Endodermal cell (in vitro differentiated cells): Measurements from ENCODE around the gene AUTS2. TPM values are rescaled to one million over a fixed set of nuclear protein-coding genes. Genes with fewer than 3 reads are reported as not detected.

Experiments used
- DNase-seq: peaks from one replicate; pipeline ENCODE4 v3.0.0-alpha.2; 2017
- H3K27ac ChIP-seq: 2 replicates; pipeline ENCODE4 v1.5.1; 2013; ENCODE audit warnings: mild to moderate bottlenecking, low read depth, low read length, moderate library complexity
- H3K27me3 ChIP-seq: 2 replicates; pipeline ENCODE4 v1.6.1; 2013; ENCODE audit warnings: mild to moderate bottlenecking, low read length, moderate library complexity; ENCODE audit not compliant: insufficient read depth, control insufficient read depth, poor library complexity, severe bottlenecking
- H3K36me3 ChIP-seq: 2 replicates; pipeline ENCODE4 v1.7.0; 2013; ENCODE audit warnings: mild to moderate bottlenecking, low read length, moderate library complexity; ENCODE audit not compliant: control insufficient read depth, insufficient read depth
- H3K4me1 ChIP-seq: one replicate; pipeline ENCODE4 v1.7.0; 2013; ENCODE audit warnings: low read length; ENCODE audit not compliant: control insufficient read depth, insufficient read depth
- H3K4me3 ChIP-seq: 2 replicates; pipeline ENCODE4 v1.5.1; 2013; ENCODE audit warnings: mild to moderate bottlenecking, low read length, moderate library complexity
- H3K9ac ChIP-seq: 2 replicates; pipeline ENCODE4 v1.6.1; 2013; ENCODE audit warnings: mild to moderate bottlenecking, low read length, moderate library complexity; ENCODE audit not compliant: poor library complexity, severe bottlenecking; ENCODE audit errors: extremely low read depth
- H3K9me3 ChIP-seq: 2 replicates; pipeline ENCODE4 v1.6.1; 2013; ENCODE audit warnings: mild to moderate bottlenecking, low read length, moderate library complexity; ENCODE audit not compliant: control insufficient read depth
- H3K27ac Mint-ChIP-seq: 2 replicates; pipeline ENCODE4 v1.8.0; 2020; ENCODE audit warnings: mixed read lengths
- H3K27me3 Mint-ChIP-seq: 2 replicates; pipeline ENCODE4 v1.8.0; 2021; ENCODE audit warnings: mild to moderate bottlenecking, mixed read lengths; ENCODE audit not compliant: insufficient read depth
- H3K36me3 Mint-ChIP-seq: 2 replicates; pipeline ENCODE4 v1.8.0; 2020; ENCODE audit warnings: low read depth, mixed read lengths
- H3K4me1 Mint-ChIP-seq: 2 replicates; pipeline ENCODE4 v1.8.0; 2020; ENCODE audit warnings: mixed read lengths
- H3K4me3 Mint-ChIP-seq: 2 replicates; pipeline ENCODE4 v1.8.0; 2020; ENCODE audit warnings: mild to moderate bottlenecking, moderate library complexity, mixed read lengths
- H3K9me3 Mint-ChIP-seq: 2 replicates; pipeline ENCODE4 v1.8.0; 2020; ENCODE audit warnings: mild to moderate bottlenecking, mixed read lengths
- WGBS, 2 experiments: methylation state at CpG; one replicate each; pipeline versions ENCODE4 v1.1.5 to v1.1.7; 2013; ENCODE audit warnings: missing lambda C conversion rate in 2 of 2, mixed read lengths in 1 of 2; ENCODE audit not compliant: insufficient coverage in 1 of 2, insufficient read length in 1 of 2; 5-methylcytosine and 5-hydroxymethylcytosine counted together
- total RNA-seq, 2 donors: library from RNA; stranded (reverse); fragmentation: NEBNext Ultra II Directional in 1 of 2; extraction: Animal tissue kit (Norgen Biotek cat#: 25700) in 1 of 2; gene quantifications; 2 replicates in 1 of 2; 3 replicates in 1 of 2; pipeline ENCODE4 v1.2.1, GENCODE V29; 2021
- TF ChIP-seq, protein P1 (sequence below): fragments of 200-600 bp; sonication (generic); conservative IDR thresholded peaks from 2 replicates; pipeline ENCODE4 v1.5.0; 2021; ENCODE audit warnings: antibody characterized with exemption, mild to moderate bottlenecking

AUTS2 gene
- total RNA-seq, 2 donors from 2014 or later, result 76.8 to 106 TPM

DNA sequence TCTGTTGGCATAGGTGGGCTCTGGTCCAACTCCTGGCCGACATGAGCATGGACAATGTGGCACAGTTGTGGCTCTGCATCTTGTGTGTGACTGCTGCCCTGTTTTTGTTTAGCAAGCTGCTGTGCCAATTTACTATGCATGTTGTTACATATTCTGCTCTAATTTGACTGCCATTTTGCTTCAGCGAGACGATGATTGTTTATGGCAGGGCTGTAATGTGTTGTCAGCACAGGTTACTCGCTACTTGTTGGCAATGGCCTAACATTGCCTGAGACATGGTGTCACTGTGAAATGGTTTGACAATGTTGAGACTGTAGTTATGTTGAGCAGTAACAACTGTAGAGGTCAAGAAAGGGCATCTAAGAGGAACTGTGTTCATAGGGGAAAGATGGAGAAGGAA is 659.6 kb downstream of the AUTS2 start:
- TF ChIP-seq, protein P1, sequence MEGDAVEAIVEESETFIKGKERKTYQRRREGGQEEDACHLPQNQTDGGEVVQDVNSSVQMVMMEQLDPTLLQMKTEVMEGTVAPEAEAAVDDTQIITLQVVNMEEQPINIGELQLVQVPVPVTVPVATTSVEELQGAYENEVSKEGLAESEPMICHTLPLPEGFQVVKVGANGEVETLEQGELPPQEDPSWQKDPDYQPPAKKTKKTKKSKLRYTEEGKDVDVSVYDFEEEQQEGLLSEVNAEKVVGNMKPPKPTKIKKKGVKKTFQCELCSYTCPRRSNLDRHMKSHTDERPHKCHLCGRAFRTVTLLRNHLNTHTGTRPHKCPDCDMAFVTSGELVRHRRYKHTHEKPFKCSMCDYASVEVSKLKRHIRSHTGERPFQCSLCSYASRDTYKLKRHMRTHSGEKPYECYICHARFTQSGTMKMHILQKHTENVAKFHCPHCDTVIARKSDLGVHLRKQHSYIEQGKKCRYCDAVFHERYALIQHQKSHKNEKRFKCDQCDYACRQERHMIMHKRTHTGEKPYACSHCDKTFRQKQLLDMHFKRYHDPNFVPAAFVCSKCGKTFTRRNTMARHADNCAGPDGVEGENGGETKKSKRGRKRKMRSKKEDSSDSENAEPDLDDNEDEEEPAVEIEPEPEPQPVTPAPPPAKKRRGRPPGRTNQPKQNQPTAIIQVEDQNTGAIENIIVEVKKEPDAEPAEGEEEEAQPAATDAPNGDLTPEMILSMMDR, result no peak
- Mint-ChIP-seq H3K27ac (no peak overlapping the region), H3K27me3 (no peaks in the 10 kb centered on the region), H3K4me3 (no peak overlapping the region), H3K9me3 (no peaks in the 10 kb centered on the region), H3K36me3 (no peaks in the 10 kb centered on the region), H3K4me1 (no peaks in the 10 kb centered on the region)
- no peaks in the 10 kb centered on the region for H3K27me3 ChIP-seq
- no peak for DNase-seq
- H3K4me3 ChIP-seq, result no peak overlapping the region
- H3K27ac ChIP-seq, result no peak overlapping the region
- H3K9ac ChIP-seq, result no peak overlapping the region
- no peaks in the 10 kb centered on the region for H3K4me1 ChIP-seq
- H3K36me3 ChIP-seq, result no peaks in the 10 kb centered on the region
- 93 to 97% methylated on average over 4 of the region's 4 CpGs for WGBS, 2 experiments
- H3K9me3 ChIP-seq, result no peaks in the 10 kb centered on the region

DNA sequence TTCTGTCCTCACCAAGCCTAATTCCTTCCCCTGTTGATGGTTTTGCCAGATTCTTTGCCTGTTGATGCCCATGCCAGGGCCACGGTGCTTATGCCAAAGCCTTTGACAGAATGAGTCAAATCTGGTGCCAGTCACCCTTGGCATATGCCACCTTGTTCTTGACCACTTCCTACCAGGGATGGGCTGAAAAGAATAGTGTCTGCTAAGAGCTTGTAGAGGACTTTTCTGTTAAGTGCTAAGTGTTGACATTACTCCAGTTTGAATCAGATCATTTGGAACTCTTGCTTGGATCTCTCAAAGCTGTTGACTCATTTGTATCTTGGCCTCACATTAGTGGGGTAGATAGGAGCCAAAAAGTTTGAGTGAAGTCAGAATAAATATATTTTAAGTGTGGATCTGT is 661.2 kb downstream of the AUTS2 start:
- DNase-seq, result no peak
- no peaks in the 10 kb centered on the region for H3K27me3 Mint-ChIP-seq
- H3K36me3 ChIP-seq, result no peaks in the 10 kb centered on the region
- H3K9me3 Mint-ChIP-seq, result no peaks in the 10 kb centered on the region
- no peaks in the 10 kb centered on the region for H3K27me3 ChIP-seq
- no peak overlapping the region for H3K4me3 Mint-ChIP-seq
- H3K9me3 ChIP-seq, result no peaks in the 10 kb centered on the region
- 98% methylated on average over 1 of the region's 1 CpG; no CpG with 5 or more reads in 1 of the 2 experiments for WGBS, 2 experiments
- H3K27ac ChIP-seq, result no peak overlapping the region
- no peak overlapping the region for H3K4me3 ChIP-seq
- TF ChIP-seq, protein P1, result no peak
- no peaks in the 10 kb centered on the region for H3K4me1 ChIP-seq
- no peaks in the 10 kb centered on the region for H3K36me3 Mint-ChIP-seq
- no peaks in the 10 kb centered on the region for H3K4me1 Mint-ChIP-seq
- H3K27ac Mint-ChIP-seq, result no peak overlapping the region
- H3K9ac ChIP-seq, result no peak overlapping the region

DNA sequence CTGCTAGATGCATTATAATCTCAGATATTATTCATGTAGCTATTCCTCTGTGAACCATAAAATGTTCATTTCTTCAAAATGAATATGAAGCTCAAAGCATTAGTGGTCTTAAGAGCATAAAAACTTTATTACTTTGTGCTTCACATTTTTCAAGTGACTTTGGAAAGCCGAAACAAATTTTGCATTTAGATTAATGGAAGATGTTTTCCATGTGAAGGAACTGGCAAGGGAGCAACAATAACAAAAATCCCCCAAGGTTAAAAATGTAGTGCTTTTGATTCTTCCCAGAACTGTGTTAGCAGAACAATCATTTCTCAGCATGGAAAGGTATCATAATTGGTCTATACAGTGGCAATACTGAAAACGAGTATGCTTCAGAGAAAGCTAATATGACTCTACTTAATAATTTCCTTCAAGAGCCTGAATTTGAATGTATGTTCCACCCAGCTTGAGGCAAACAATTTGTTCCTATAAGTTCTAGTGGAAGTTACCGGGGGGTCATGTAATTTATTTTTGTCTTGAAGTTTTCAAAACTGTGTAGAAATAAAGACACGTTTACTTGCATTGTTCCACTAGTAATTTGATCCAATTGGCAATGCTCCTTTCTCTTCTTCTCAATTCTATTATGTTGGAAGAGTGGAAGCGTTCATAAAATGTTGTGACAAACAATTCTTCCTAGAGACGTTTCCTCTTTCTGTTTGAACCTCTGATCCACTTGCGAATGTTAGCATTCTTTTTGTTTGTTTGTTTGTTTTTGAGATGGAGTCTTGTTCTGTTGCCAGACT is 665.4 kb downstream of the AUTS2 start:
- no peak for DNase-seq
- H3K9me3 Mint-ChIP-seq, result no peaks in the 10 kb centered on the region
- Histone ChIP-seq H3K27me3 (no peaks in the 10 kb centered on the region), H3K4me1 (no peaks in the 10 kb centered on the region), H3K27ac (no peak overlapping the region), H3K36me3 (no peaks in the 10 kb centered on the region), H3K9ac (no peak overlapping the region), H3K4me3 (no peak overlapping the region), H3K9me3 (no peaks in the 10 kb centered on the region)
- H3K4me1 Mint-ChIP-seq, result peaks cover 9% of the 10 kb centered on the region
- TF ChIP-seq, protein P1, result no peak
- no peaks in the 10 kb centered on the region for H3K27me3 Mint-ChIP-seq
- no peaks in the 10 kb centered on the region for H3K36me3 Mint-ChIP-seq
- H3K4me3 Mint-ChIP-seq, result no peak overlapping the region
- 96 to 97% methylated on average over 3 to 7 of the region's 7 CpGs for WGBS, 2 experiments
- no peak overlapping the region for H3K27ac Mint-ChIP-seq
